Nephron progenitor cell (in vitro differentiated cells): ENCODE results near the gene TEX35.

Experiments used
- DNase-seq: peaks from one replicate; pipeline ENCODE4 v3.0.0; 2021
- H3K27ac Mint-ChIP-seq: 2 replicates; pipeline ENCODE4 v1.8.0; 2021; ENCODE audit warnings: mild to moderate bottlenecking, moderate library complexity, mixed read lengths
- H3K27me3 Mint-ChIP-seq: 2 replicates; pipeline ENCODE4 v1.8.0; 2021; ENCODE audit warnings: mild to moderate bottlenecking, low read depth, mixed read lengths; ENCODE audit not compliant: poor library complexity
- H3K36me3 Mint-ChIP-seq: 2 replicates; pipeline ENCODE4 v1.8.0; 2021; ENCODE audit warnings: low read depth, mixed read lengths
- H3K4me1 Mint-ChIP-seq: 2 replicates; pipeline ENCODE4 v1.8.0; 2021; ENCODE audit warnings: mixed read lengths
- H3K4me3 Mint-ChIP-seq: 2 replicates; pipeline ENCODE4 v1.8.0; 2021; ENCODE audit warnings: mild to moderate bottlenecking, moderate library complexity, mixed read lengths
- H3K9me3 Mint-ChIP-seq: 2 replicates; pipeline ENCODE4 v1.8.0; 2021; ENCODE audit warnings: mild to moderate bottlenecking, moderate library complexity, mixed read lengths
- TF ChIP-seq, protein P1 (sequence below): fragments of 200-600 bp; sonication (generic); IDR thresholded peaks from 2 replicates; pipeline ENCODE4 v1.5.0; 2021; ENCODE audit warnings: antibody characterized with exemption

The TEX35 gene

DNA sequence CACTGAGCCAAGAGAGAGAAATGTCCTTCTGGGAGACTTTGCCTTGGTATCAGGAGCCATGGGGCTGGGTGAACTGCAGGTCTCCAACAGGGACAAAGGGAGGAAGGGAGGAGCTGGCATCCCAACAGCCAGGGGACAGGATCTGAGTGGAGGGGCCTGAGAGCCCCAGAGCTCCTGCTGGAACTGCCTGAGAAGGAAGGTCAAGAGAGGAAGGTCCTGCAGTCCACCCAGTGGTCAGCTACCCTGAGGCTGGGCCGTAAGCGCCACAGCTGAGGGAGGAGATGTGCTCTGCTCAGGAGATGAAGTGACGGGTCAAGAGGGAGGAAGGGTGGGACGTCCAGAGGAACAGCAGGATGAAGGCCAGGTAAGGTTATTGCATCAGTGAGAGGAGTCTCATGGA, 8.6 kb upstream of the TEX35 start:
- H3K27ac Mint-ChIP-seq: peak overlapping the region; percentile 75
- peaks cover 7% of the 10 kb centered on the region for H3K27me3 Mint-ChIP-seq
- no peaks in the 10 kb centered on the region for H3K9me3 Mint-ChIP-seq
- H3K4me1 Mint-ChIP-seq: peaks cover 3% of the 10 kb centered on the region
- no peaks in the 10 kb centered on the region for H3K36me3 Mint-ChIP-seq
- H3K4me3 Mint-ChIP-seq: no peak overlapping the region
- TF ChIP-seq, protein P1, sequence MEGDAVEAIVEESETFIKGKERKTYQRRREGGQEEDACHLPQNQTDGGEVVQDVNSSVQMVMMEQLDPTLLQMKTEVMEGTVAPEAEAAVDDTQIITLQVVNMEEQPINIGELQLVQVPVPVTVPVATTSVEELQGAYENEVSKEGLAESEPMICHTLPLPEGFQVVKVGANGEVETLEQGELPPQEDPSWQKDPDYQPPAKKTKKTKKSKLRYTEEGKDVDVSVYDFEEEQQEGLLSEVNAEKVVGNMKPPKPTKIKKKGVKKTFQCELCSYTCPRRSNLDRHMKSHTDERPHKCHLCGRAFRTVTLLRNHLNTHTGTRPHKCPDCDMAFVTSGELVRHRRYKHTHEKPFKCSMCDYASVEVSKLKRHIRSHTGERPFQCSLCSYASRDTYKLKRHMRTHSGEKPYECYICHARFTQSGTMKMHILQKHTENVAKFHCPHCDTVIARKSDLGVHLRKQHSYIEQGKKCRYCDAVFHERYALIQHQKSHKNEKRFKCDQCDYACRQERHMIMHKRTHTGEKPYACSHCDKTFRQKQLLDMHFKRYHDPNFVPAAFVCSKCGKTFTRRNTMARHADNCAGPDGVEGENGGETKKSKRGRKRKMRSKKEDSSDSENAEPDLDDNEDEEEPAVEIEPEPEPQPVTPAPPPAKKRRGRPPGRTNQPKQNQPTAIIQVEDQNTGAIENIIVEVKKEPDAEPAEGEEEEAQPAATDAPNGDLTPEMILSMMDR: no peak
- no peak for DNase-seq

DNA sequence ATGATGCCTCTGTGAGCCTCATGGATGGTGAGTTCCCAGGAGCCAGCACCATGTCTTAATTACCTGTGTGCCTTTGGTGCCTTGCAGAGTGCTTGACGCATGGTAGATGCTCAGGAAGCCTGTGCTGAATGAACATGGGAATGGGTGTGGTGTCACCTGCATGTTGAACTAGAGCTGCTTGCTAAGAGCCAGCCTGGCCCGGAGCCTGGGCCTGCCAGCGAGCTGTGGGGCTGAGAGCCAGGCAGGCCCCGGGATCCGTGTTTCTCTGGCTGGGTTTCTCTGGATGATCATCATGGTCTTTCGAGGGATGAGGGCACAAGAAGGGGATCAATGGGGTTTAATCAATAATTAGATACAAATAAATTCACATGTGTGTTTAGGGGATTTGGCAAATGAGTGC, 6.7 kb upstream of the TEX35 start:
- TF ChIP-seq, protein P1: no peak

DNA sequence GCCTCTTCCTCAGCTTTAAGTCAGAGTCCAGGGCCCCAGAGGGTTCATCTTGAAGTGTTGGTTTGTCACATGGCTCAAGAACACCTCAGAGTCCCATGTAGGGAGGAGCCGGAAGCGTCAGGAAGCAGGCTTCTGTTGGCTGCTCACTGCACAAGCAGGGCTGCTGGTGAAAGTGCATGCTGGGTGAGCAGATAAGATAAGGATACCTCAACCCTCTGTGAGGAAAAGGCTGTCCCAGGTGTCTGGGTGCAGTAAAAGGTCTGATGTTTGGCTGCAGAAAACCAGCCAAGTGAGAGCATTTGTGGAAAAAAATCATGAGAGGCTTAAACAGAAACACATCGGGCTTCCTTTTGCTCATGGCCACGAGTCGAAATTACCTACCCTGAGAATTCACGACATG, 6.2 kb upstream of the TEX35 start:
- H3K27ac Mint-ChIP-seq: no peak overlapping the region
- no peak overlapping the region for H3K4me3 Mint-ChIP-seq
- H3K9me3 Mint-ChIP-seq: no peaks in the 10 kb centered on the region
- no peak for DNase-seq
- TF ChIP-seq, protein P1: no peak
- peaks cover 10% of the 10 kb centered on the region for H3K4me1 Mint-ChIP-seq
- peaks cover 7% of the 10 kb centered on the region for H3K27me3 Mint-ChIP-seq
- H3K36me3 Mint-ChIP-seq: no peaks in the 10 kb centered on the region

More for the DNA sequence above, 6.7 kb upstream of the TEX35 start:
- Mint-ChIP-seq H3K27ac (no peak overlapping the region), H3K4me1 (peaks cover 10% of the 10 kb centered on the region), H3K36me3 (no peaks in the 10 kb centered on the region), H3K4me3 (no peak overlapping the region), H3K27me3 (peaks cover 7% of the 10 kb centered on the region), H3K9me3 (no peaks in the 10 kb centered on the region)
- DNase-seq: no peak

DNA sequence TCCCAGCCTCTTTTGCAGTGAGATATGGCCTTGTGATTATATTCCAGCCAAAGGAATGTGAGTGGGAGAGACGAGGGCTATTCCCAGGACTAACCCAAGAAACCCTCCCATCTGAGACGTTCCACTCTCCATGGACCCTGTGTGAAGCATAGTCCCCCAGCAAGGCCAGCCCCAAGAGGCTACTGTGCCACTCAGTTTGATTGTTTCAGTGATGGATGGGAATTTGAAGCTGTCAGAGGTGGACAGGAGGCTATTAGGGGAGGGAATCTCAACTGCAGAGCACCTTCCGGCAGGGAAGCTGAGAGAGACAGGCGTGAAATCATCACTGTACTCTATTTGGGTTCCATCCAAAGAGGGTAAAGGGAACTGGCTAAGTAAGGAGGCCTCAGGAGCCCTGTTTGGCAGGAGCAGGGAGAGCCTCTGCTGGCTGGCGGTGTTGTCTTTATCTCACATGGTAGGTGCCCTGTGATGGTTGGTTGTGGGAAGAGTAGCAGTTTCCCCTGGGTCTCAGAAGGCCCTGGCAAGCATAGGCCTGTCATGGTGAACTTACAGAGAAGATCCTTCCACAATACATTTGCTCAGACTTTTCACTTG, 3.4 kb upstream of the TEX35 start:
- Mint-ChIP-seq H3K4me1 (peaks cover 20% of the 10 kb centered on the region), H3K27me3 (peaks cover 6% of the 10 kb centered on the region), H3K27ac (peak overlapping the region; percentile 31), H3K9me3 (no peaks in the 10 kb centered on the region), H3K36me3 (no peaks in the 10 kb centered on the region), H3K4me3 (no peak overlapping the region)
- no peak for DNase-seq
- TF ChIP-seq, protein P1: no peak

DNA sequence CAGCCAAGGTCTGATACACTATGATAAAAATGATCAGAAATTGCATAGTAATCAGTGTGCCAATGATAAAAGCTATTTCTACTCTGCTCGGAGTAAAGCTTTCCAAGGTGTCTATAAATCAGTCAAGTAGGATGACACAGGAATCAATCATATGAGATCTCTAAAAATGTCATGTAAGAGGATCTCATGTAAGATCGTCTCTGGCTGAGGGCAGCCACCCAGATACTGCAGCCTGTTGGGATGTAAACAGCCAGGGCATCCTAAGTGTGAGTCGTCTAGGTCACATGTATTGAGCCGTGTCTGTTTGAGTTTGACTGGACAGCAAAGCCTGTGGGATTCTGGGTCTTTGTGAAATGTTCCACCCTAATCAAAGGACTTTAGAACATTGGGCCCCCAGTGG, 2.8 kb upstream of the TEX35 start:
- DNase-seq: no peak
- TF ChIP-seq, protein P1: no peak
- no peaks in the 10 kb centered on the region for H3K36me3 Mint-ChIP-seq
- no peaks in the 10 kb centered on the region for H3K9me3 Mint-ChIP-seq
- H3K4me3 Mint-ChIP-seq: no peak overlapping the region
- H3K4me1 Mint-ChIP-seq: peaks cover 20% of the 10 kb centered on the region
- peaks cover 6% of the 10 kb centered on the region for H3K27me3 Mint-ChIP-seq
- H3K27ac Mint-ChIP-seq: no peak overlapping the region

DNA sequence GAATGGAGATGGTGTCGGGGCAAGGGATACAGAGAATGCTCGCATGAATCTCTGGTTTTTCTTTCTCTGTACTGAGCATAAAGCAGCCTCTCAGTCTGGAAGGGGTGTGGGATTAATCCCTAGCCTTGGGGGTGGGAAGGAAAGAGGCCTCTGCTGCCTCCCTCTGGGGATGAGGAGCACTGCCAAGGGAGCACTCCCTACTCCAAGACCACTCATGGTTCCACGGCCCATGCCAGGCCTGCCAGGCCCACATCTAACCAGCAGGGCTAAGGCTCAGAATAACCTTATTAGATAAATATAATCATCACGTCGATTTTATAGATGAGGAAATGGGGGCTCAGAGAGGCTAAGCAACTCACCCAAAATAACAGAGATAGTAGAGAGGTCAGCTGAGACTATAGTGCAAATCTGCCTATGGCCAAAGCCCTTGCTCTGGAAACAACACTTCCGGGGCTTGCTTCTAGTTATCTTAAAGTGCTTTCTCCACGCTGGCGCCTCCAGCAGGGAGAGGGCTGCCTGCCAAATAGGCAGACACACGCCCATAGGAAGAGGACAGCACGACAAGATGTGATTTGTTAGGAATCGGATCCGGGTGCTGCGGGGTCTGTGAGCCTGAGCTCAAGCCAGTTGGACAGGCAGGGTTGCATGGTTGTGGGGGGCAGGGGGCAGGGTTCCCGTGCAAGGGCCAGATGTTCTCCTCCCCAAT, 522 bp downstream of the TEX35 start:
- no peak overlapping the region for H3K27ac Mint-ChIP-seq
- no peak overlapping the region for H3K4me3 Mint-ChIP-seq
- no peaks in the 10 kb centered on the region for H3K9me3 Mint-ChIP-seq
- H3K36me3 Mint-ChIP-seq: no peaks in the 10 kb centered on the region
- peaks cover 20% of the 10 kb centered on the region for H3K4me1 Mint-ChIP-seq
- no peak for DNase-seq
- H3K27me3 Mint-ChIP-seq: peaks cover 3% of the 10 kb centered on the region
- TF ChIP-seq, protein P1: no peak
